22Rv1 (cell line): ENCODE measurements around the gene AGER.

ENCODE experiments used
- H3K27ac ChIP-seq: fragments of 450-650 bp; 2 replicates; pipeline ENCODE4 v1.5.1; 2017
- ZFX ChIP-seq: fragments of 450-650 bp; IDR thresholded peaks from 2 replicates; pipeline ENCODE4 v1.6.1; 2017; ENCODE audit warnings: antibody characterized with exemption, borderline replicate concordance
- TF ChIP-seq, protein P1 (sequence below): fragments of 450-650 bp; IDR thresholded peaks from 2 replicates; pipeline ENCODE4 v1.5.1; 2017; ENCODE audit warnings: mild to moderate bottlenecking

The AGER gene

DNA sequence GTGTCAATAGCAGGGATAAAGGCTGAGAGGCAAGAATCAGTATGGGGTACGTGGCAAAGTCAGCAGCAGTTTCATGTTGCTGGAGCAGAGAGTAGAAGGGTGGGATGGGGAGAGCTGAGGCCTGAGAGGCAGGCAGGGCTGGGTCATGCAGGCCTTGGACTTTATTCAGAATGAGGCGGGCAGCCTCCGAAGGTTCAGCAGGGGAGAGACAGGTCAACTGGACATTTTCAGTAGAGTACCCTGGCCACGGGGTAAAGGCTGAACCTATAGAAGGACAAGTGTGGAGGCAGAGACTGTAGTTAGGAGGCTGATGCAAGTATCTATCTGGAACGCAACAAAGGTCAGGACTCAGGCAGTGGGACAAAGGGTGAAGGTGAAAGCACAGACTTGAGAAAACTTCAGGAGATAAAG, 26.1 kb upstream of the AGER start:
- H3K27ac ChIP-seq: no peak overlapping the region
- no peak for TF ChIP-seq ZFX
- TF ChIP-seq, protein P1, sequence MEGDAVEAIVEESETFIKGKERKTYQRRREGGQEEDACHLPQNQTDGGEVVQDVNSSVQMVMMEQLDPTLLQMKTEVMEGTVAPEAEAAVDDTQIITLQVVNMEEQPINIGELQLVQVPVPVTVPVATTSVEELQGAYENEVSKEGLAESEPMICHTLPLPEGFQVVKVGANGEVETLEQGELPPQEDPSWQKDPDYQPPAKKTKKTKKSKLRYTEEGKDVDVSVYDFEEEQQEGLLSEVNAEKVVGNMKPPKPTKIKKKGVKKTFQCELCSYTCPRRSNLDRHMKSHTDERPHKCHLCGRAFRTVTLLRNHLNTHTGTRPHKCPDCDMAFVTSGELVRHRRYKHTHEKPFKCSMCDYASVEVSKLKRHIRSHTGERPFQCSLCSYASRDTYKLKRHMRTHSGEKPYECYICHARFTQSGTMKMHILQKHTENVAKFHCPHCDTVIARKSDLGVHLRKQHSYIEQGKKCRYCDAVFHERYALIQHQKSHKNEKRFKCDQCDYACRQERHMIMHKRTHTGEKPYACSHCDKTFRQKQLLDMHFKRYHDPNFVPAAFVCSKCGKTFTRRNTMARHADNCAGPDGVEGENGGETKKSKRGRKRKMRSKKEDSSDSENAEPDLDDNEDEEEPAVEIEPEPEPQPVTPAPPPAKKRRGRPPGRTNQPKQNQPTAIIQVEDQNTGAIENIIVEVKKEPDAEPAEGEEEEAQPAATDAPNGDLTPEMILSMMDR: no peak

DNA sequence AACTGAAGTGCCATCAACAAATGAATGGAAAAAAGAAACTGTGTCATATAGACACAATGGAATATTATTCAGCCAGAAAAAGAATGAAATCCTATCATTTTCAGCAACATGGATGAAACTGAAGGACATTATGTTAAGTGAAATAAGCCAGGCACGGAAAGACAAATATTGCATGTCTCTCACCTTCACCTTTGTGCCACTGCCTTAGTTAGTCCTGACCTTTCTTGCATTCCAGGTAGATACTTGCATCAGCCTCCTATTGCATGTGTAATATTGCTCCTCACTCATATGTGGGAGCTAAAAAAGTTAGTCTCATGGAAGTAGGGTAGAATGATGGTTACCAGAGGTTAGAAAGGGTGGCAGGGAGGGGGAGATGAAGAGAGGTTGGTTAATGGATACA, 24.9 kb upstream of the AGER start:
- TF ChIP-seq, protein P1: no peak
- TF ChIP-seq ZFX: no peak
- H3K27ac ChIP-seq: no peak overlapping the region

DNA sequence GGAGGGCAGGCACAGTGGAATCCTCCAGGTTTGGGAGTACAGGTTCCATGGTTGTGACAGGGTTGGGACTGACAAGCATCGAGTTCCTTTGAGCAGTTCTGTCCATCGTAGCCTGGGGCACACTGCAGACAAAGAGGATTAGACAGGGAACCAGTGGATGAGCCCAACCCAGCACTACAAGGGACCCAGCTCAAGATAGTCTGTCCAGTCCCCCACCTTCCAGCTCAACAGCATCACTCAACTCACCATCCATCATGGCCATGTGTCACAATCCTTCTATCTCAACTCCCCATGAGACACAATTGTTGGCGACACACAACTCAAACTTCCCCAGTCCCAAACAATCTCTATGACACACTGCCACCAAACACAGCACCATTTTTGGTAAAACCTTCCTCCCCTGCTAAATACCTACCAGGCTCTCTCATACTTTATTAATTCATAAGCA, 20.2 kb upstream of the AGER start:
- TF ChIP-seq ZFX: no peak
- TF ChIP-seq, protein P1: no peak
- no peak overlapping the region for H3K27ac ChIP-seq

DNA sequence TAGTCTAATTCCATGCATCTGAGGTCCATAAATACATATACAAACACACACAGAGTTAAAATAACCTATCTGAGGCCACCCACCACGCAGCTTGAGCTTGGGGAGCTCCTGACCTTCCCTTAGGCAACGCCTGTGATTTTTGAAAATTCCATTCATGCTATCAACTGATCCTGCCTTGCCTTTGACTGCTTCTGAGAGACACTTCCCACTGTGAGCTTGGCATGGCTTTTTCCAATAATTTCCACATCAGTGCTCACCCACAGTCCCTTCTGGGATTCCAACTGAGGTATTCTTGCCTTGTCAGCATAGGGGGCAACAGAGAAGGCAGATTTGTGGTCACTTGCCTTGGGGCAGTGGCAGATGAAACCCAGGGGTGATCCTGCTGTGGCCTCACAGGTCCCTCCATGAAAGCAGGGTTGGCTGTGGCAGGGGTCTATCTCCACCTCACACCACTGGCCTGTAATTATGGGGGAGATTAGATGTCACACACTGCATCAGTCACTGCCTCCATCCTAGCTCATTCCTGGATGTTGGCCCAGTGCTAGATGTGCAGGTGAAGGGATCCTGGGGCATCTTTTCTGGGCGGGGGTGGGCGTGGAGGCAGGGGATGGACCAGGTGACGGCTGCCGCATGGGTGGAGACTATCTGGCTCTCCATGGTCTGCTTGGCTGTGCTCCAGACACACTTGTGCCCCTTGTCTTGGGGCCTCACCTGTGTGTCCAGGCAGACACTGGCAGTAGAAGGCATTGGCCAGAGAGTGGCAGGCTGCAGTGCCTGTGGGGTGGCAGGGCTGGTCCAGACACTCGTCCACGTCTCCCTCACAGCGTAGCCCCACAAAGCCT, 19.6 kb upstream of the AGER start:
- TF ChIP-seq ZFX: no peak
- TF ChIP-seq, protein P1: no peak
- H3K27ac ChIP-seq: no peak overlapping the region

DNA sequence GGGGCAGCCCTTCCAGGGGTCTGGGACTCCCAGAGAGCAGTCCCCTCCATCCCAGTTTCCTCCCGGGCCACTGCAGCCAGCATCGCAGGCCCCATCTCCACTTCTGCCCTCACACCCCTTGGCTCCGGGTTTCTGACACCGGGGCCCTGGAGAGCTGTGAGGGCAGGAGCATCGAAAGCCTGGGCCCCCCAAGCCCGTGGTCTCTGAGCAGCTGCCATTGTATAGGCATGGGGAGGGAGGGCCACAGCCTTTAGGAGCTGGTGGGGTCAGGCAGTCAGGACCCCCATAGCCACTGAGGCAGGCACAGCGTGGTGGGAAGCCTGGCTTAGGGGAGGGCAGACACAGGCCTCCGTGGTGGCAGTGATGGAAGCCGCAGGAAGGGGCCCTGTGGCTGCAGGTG, 18.1 kb upstream of the AGER start:
- H3K27ac ChIP-seq: no peak overlapping the region
- TF ChIP-seq, protein P1: no peak
- no peak for TF ChIP-seq ZFX

DNA sequence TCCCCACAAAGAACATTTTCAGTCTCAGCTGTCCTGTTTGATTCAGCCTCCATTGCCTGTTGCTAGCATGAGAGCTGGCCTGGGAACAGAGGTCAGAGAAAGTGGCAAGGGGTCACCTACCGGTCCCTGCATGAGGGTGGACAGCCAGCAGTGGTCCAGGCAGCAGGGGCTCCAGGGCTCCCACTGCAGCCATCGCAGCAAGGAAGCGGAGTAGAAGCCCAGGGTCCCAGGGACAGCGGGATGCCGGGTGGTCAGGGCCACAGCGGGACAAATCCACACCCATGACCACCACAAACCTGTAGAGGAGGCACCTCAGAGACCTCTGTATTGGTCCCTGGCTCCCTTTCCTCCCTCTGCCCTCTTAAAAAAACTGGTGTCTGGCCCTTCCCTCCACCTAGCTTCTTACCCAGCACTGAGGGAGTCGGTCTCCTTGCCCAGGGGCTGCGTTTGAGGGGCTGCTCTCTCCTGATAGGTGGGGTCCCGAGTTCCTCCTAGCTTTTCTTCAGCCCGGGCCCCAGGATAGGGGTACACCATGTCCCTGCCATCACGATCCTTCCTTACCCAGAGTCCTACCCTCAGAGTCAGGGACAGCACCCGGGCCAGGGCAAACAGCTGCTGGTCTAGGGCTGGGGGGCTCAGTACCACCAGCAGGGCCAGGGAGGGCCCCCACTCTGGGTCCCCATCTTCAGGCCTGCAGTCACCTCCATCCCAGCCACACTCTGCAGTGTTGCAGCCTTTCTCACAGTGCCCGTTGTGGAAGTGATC, 16.8 kb upstream of the AGER start:
- H3K27ac ChIP-seq: no peak overlapping the region
- TF ChIP-seq ZFX: no peak
- TF ChIP-seq, protein P1: no peak

DNA sequence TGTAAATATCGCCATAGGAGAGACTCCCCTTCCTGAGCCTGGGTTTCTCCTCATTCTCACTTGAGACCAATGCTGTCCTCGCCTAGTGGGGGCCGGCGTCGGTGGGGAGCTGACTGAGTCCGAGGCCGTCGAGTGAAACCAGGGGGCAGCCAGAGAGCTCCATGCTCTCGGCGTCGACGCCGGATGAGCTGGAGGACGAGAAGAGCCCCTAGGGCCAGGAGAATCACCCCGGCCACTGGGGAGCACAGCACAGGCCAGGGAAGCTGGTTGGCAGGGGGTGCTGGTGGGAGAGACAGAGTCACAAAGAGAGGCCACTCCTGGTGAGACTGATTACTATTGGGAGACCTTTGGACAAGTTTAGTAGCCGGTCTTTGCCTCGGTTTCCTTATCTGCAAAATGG, 14.8 kb upstream of the AGER start:
- no peak for TF ChIP-seq ZFX
- TF ChIP-seq, protein P1: no peak

More for the DNA sequence above, 14.8 kb upstream of the AGER start:
- no peak overlapping the region for H3K27ac ChIP-seq
